Activated naive CD8-positive, alpha-beta T cell treated with anti-CD3 and anti-CD28 coated beads, Interleukin-2, amount 50 U/mL, for 24 hours (primary cell): ENCODE measurements around the gene CLDN15.
"Not testable (repeated sequence)": the region's sequence is repeated elsewhere in the genome, so short reads cannot be mapped to it uniquely, and the experiment has no call there.

Source experiments
- ATAC-seq: fragments of 150-1000 bp; cut with Tn5 transposase; one replicate; pipeline ENCODE4 v1.10.0; 2021
- DNase-seq: peaks from one replicate; pipeline ENCODE4 v3.0.0; 2021
- H3K27ac Mint-ChIP-seq: one replicate; pipeline ENCODE4 v1.8.0; 2021; ENCODE audit warnings: mild to moderate bottlenecking, mixed read lengths
- H3K27me3 Mint-ChIP-seq: one replicate; pipeline ENCODE4 v1.8.0; 2021; ENCODE audit warnings: mixed read lengths
- H3K36me3 Mint-ChIP-seq: one replicate; pipeline ENCODE4 v1.8.0; 2021; ENCODE audit warnings: low read depth, mixed read lengths
- H3K4me1 Mint-ChIP-seq: one replicate; pipeline ENCODE4 v1.8.0; 2021; ENCODE audit warnings: mixed read lengths
- H3K4me3 Mint-ChIP-seq: one replicate; pipeline ENCODE4 v1.8.0; 2021; ENCODE audit warnings: mild to moderate bottlenecking, moderate library complexity, mixed read lengths
- H3K9me3 Mint-ChIP-seq: one replicate; pipeline ENCODE4 v1.8.0; 2021; ENCODE audit warnings: mixed read lengths

CLDN15 gene

DNA sequence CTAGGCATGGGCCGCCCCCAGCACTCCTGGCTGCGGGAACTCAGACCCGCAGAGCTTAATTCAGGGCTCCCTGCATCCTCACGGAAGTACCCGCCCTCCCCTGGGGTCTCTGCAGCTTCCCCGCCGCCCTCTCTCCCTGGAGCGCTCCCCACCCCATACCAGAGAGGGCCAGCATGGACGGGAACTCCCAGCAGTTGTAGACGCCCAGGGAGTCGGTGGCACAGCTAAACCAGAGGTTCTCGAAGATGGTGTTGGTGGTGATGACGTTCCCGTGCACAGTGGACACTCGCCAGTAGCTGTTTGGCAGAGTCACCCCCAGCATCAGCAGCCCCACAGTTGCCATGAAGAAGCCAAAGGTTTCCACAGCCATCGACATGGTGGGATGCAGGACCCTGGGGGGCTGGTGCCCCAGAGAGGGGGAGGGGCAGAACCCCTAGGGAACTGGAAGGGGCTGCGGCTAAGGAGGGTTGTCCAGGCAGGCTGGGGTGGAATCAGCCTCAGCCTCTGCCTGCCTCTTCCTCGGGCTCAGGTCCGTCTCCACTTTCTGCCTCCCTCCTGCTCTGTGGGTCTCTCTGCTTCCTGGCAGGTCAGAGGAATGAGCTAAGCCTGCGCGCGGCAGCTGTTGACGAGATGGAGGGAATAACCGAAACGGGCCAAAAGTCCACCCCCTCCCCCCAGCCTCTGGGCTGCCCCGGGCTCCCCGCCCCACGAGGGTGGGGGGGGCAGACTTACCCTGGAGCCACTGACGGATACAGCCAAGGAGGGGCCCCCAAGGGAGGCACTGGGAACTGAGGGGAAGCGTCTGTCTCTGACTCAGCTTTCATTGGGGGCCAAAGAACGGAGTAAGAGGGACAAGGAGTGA, at the start of gene CLDN15:
Gene CLDN15 (minus strand): TSS at position 597 of the 862 bp plus-strand sequence. CDS start 221 bp downstream, at position 376.
- Mint-ChIP-seq H3K27me3 (no peaks in the 10 kb centered on the region), H3K36me3 (no peaks in the 10 kb centered on the region), H3K9me3 (no peaks in the 10 kb centered on the region), H3K27ac (peak within 1 kb of the TSS; percentile 19), H3K4me1 (peaks cover 5% of the 10 kb centered on the region), H3K4me3 (no peak within 1 kb of the TSS)
- ATAC-seq = no peak
- DNase-seq = no peak

- Mint-ChIP-seq H3K36me3 (no peaks in the 10 kb centered on the region), H3K9me3 (no peaks in the 10 kb centered on the region), H3K27me3 (peaks cover 10% of the 10 kb centered on the region), H3K27ac (no peak overlapping the region), H3K4me1 (peaks cover 14% of the 10 kb centered on the region), H3K4me3 (no peak overlapping the region)
- no peak for DNase-seq
- ATAC-seq = no peak
Measured at GRCh38 chr7:101287032-101287431, 49.4 kb upstream of the CLDN15 start.

GRCh38 chr7:101285880-101286279, 48.3 kb upstream of the CLDN15 start:
- not testable (repeated sequence) for H3K9me3 Mint-ChIP-seq, H3K4me3 Mint-ChIP-seq, H3K27me3 Mint-ChIP-seq, DNase-seq, ATAC-seq, H3K27ac Mint-ChIP-seq, H3K36me3 Mint-ChIP-seq
- peaks cover 14% of the 10 kb centered on the region for H3K4me1 Mint-ChIP-seq

DNA sequence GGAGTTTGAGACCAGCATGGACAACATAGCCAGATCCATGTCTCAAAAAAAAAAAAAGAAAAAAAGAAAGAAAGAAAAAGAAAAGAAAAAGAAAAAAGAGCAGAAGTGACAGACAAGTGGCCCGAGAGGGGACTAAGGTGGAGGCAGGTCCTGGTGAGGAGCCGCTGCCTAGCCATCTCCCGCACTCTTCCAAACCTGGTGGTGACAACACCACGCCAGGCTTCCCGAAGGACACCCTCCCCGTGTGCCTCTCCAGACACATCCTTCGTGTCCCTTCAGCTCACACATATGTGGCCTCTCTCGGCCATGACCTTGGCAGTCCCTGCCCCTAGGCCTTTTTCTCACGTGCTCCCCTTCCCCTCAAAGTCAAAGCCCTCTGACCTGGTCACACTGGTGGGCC, 47.6 kb upstream of the CLDN15 start:
- Mint-ChIP-seq H3K27ac (no peak overlapping the region), H3K27me3 (peaks cover 1% of the 10 kb centered on the region), H3K4me1 (peaks cover 9% of the 10 kb centered on the region), H3K36me3 (no peaks in the 10 kb centered on the region), H3K9me3 (no peaks in the 10 kb centered on the region), H3K4me3 (no peak overlapping the region)
- no peak for ATAC-seq
- DNase-seq = no peak

- ATAC-seq, H3K36me3 Mint-ChIP-seq: not testable (repeated sequence)
Measured at GRCh38 chr7:101280912-101281311, 43.3 kb upstream of the CLDN15 start.

GRCh38 chr7:101278461-101279292, 41.1 kb upstream of the CLDN15 start:
- ATAC-seq = no peak
- Mint-ChIP-seq H3K4me3 (no peak overlapping the region), H3K27ac (no peak overlapping the region), H3K36me3 (no peaks in the 10 kb centered on the region), H3K27me3 (peaks cover 12% of the 10 kb centered on the region), H3K4me1 (no peaks in the 10 kb centered on the region), H3K9me3 (no peaks in the 10 kb centered on the region)
- no peak for DNase-seq

More at GRCh38 chr7:101280912-101281311, 43.3 kb upstream of the CLDN15 start:
- not testable (repeated sequence) for H3K27ac Mint-ChIP-seq, H3K9me3 Mint-ChIP-seq, H3K4me1 Mint-ChIP-seq, DNase-seq, H3K4me3 Mint-ChIP-seq
- peaks cover 12% of the 10 kb centered on the region for H3K27me3 Mint-ChIP-seq

GRCh38 chr7:101277155-101277554, 39.6 kb upstream of the CLDN15 start:
- Mint-ChIP-seq H3K4me3 (no peak overlapping the region), H3K9me3 (no peaks in the 10 kb centered on the region), H3K27me3 (peaks cover 14% of the 10 kb centered on the region), H3K4me1 (no peaks in the 10 kb centered on the region), H3K36me3 (no peaks in the 10 kb centered on the region), H3K27ac (no peak overlapping the region)
- ATAC-seq (no peak), DNase-seq (no peak)

GRCh38 chr7:101273206-101273605, 35.6 kb upstream of the CLDN15 start:
- H3K4me1 Mint-ChIP-seq = no peaks in the 10 kb centered on the region
- no peaks in the 10 kb centered on the region for H3K9me3 Mint-ChIP-seq
- ATAC-seq = no peak
- H3K4me3 Mint-ChIP-seq = no peak overlapping the region
- no peak for DNase-seq
- H3K36me3 Mint-ChIP-seq = no peaks in the 10 kb centered on the region
- peaks cover 8% of the 10 kb centered on the region for H3K27me3 Mint-ChIP-seq
- H3K27ac Mint-ChIP-seq = no peak overlapping the region

DNA sequence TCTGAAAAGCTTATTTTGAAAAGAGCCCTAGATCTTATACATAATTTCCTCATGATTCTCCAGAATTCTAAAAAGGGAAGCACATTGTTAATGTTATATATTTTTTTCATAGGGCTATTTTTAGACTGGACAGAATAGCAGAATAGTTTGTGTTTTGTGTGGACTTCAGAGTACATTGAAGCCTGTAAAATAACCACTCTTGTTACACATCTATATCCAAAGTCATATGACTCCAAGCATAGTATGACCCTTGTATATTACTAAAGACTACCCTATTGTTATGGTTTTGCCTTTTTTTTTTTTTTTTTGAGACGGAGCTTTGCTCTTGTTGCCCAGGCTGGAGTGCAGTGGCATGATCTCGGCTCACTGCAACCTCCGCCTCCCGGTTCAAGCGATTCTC, 33.4 kb upstream of the CLDN15 start:
- Mint-ChIP-seq H3K4me1 (peaks cover 2% of the 10 kb centered on the region), H3K36me3 (no peaks in the 10 kb centered on the region), H3K4me3 (no peak overlapping the region), H3K27ac (no peak overlapping the region), H3K9me3 (no peaks in the 10 kb centered on the region), H3K27me3 (peaks cover 9% of the 10 kb centered on the region)
- ATAC-seq (no peak), DNase-seq (no peak)

DNA sequence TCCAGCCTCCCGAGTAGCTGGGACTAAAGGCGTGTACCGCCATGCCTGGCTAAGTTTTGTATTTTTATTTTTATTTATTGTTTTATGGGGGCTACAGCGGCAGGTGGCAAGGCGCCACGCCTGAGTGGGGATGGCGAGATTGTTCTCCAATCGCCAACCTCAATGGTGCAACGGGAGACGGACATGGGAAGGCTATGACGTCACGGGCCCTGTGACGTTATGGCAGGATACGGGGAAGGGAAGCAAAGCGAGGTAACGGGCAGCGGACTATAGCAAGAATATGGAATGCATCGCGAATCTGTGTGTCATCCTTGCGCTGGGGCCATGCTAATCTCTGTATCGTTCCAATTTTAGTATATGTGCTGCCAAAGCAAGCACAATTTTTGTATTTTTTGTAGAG, 32.1 kb upstream of the CLDN15 start:
- Mint-ChIP-seq H3K4me1 (peaks cover 2% of the 10 kb centered on the region), H3K27me3 (peaks cover 13% of the 10 kb centered on the region), H3K4me3 (no peak overlapping the region), H3K27ac (no peak overlapping the region), H3K36me3 (no peaks in the 10 kb centered on the region), H3K9me3 (no peaks in the 10 kb centered on the region)
- DNase-seq = no peak
- no peak for ATAC-seq

DNA sequence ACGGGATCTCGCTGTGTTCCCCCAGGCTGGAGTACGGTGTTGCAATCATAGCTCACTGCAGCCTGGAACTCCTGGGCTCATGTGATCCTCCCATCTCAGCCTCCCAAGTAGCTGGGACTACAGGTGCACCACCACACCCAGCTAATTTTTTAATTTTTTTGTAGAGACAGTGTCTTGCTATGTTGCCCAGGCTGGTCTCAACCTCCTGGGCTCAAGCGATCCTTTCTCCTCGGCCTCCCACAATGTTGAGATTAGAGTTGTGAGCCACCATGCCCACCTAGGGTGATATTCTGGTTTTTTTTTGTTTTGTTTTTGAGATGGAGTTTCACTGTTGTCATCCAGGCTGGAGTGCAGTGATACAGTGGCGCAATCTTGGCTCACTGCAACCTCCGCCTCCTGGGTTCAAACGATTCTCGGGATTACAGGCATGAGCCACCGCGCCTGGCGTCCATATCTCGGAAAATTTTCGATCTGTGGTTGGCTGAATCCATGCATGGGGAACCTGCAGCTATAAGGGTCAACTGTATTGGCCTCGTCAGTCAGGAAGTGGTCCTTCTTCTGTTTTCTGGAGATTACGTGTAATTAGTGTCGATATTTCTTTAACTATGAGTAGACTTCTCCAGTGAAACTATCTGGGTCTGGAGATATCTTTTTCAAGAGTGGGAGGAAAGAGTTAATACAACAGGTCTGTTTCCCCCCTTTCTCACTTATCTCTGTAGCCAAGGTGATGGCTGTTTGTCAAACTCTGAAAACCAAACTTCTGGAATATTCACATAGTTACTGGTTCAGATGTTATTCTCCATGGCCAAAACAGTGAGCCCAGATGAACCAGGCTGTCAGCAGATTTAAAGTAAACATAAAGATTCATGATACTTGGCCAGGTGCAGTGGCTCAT, 28.3 kb upstream of the CLDN15 start:
- Mint-ChIP-seq H3K4me3 (no peak overlapping the region), H3K36me3 (no peaks in the 10 kb centered on the region), H3K27ac (no peak overlapping the region), H3K4me1 (peaks cover 2% of the 10 kb centered on the region), H3K27me3 (peaks cover 17% of the 10 kb centered on the region), H3K9me3 (no peaks in the 10 kb centered on the region)
- DNase-seq (no peak), ATAC-seq (no peak)

- H3K9me3 Mint-ChIP-seq, H3K27ac Mint-ChIP-seq, H3K36me3 Mint-ChIP-seq, H3K4me3 Mint-ChIP-seq, H3K4me1 Mint-ChIP-seq, DNase-seq, ATAC-seq: not testable (repeated sequence)
- peaks cover 13% of the 10 kb centered on the region for H3K27me3 Mint-ChIP-seq
Measured at GRCh38 chr7:101264102-101264706, 26.6 kb upstream of the CLDN15 start.

GRCh38 chr7:101258243-101258731, 20.7 kb upstream of the CLDN15 start:
- ATAC-seq (no peak), DNase-seq (no peak)
- Mint-ChIP-seq H3K9me3 (no peaks in the 10 kb centered on the region), H3K4me1 (no peaks in the 10 kb centered on the region), H3K27me3 (peaks cover 6% of the 10 kb centered on the region), H3K27ac (no peak overlapping the region), H3K36me3 (no peaks in the 10 kb centered on the region), H3K4me3 (no peak overlapping the region)

DNA sequence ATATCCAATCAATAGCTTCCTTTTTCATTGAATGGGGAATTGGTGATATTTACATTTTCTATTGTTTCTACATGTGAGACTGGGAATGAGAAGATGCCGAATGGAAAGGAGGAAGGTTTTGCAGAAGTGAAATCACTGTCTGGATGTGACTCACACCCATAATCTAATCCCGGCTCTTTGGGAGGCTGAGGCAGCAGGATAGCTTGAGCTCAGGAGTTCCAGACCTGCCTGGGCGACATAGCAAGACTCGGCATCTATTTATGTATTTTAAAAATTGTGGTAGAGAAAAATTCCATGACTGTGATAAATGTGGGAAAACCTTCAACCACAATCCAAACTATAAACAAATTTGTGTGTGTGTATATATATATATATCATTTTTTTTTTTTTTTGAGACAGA, 18.2 kb upstream of the CLDN15 start:
- no peaks in the 10 kb centered on the region for H3K27me3 Mint-ChIP-seq
- DNase-seq (no peak), ATAC-seq (no peak)
- H3K27ac Mint-ChIP-seq = no peak overlapping the region
- peaks cover 7% of the 10 kb centered on the region for H3K36me3 Mint-ChIP-seq
- H3K9me3 Mint-ChIP-seq = no peaks in the 10 kb centered on the region
- H3K4me3 Mint-ChIP-seq = no peak overlapping the region
- H3K4me1 Mint-ChIP-seq = peaks cover 15% of the 10 kb centered on the region
